Measurements from ENCODE around the gene CTSA. TPM values are rescaled to one million over a fixed set of nuclear protein-coding genes. Genes with fewer than 3 reads are reported as not detected.

The CTSA gene
- total and polyA plus RNA-seq, 9 of the 15 experiments (the other 6 are each of a cell fraction or from before 2014, with no cell fraction given): 8.8 to 61.7 (median 28.3) TPM

- TF ChIP-seq AFF1 (IDR thresholded peaks at IDR 0.05; ENCODE audit: low read depth in 1 of 2, partially characterized antibody in 2 of 2) (no peak), PPARD (CRISPR knock-in tag; IDR thresholded peaks at IDR 0.05) (no peak), SIRT6 (IDR thresholded peaks at IDR 0.05; ENCODE audit: low read depth, low read length) (no peak), FOXP1 (CRISPR knock-in tag; IDR thresholded peaks at IDR 0.05) (no peak), MBD2 (IDR thresholded peaks at IDR 0.05; ENCODE audit: borderline replicate concordance, low read depth) (no peak), ZNF780A (CRISPR knock-in tag; IDR thresholded peaks at IDR 0.05) (no peak), SIX5 (IDR thresholded peaks at IDR 0.05; ENCODE audit: borderline replicate concordance in 1 of 2, insufficient read depth in 1 of 2, low read depth in 1 of 2, low read length in 2 of 2) (no peak)
Measured at GRCh38 chr20:45859916-45860315, 31.2 kb upstream of the CTSA start (continued).

Measured in K562 (cell line).